Gastroesophageal sphincter (tissue), 4 donors: Measurements from ENCODE around the gene KIF16B. TPM values are rescaled to one million over a fixed set of nuclear protein-coding genes. Genes with fewer than 3 reads are reported as not detected.

Experiments used
- ATAC-seq: fragments of 150-250 bp; one replicate; pipeline ENCODE4 v1.9.1; 2016; ENCODE audit warnings: mild to moderate bottlenecking, moderate library complexity
- H3K27ac ChIP-seq, 4 donors: fragments of 200-600 bp; sonication (generic) in 3 of 4; 1 replicate in 3 of 4; 2 replicates in 1 of 4; pipeline ENCODE4 v1.5.1; 2016 to 2019
- H3K27me3 ChIP-seq: fragments of 200-600 bp; sonication (generic); one replicate; pipeline ENCODE4 v1.5.1; 2019
- H3K36me3 ChIP-seq, 2 donors: fragments of 200-600 bp; sonication (generic); one replicate each; pipeline ENCODE4 v1.5.1; 2019; ENCODE audit warnings: control low read depth in 1 of 2
- H3K4me1 ChIP-seq, 3 donors: fragments of 200-600 bp; sonication (generic); 1 replicate in 2 of 3; 2 replicates in 1 of 3; pipeline ENCODE4 v1.5.1; 2016 to 2019; ENCODE audit warnings: control low read depth in 2 of 3
- H3K4me3 ChIP-seq, 2 donors: fragments of 200-600 bp; sonication (generic); one replicate each; pipeline ENCODE4 v1.5.1; 2019; ENCODE audit warnings: mild to moderate bottlenecking in 1 of 2, moderate library complexity in 1 of 2
- H3K9me3 ChIP-seq, 3 donors: fragments of 200-600 bp; sonication (generic); one replicate each; pipeline ENCODE4 v1.5.1; 2017 to 2019; ENCODE audit warnings: control low read depth in 2 of 3
- EP300 ChIP-seq: sonication (generic); formaldehyde crosslinking; IDR thresholded peaks from one replicate; pipeline ENCODE4 v1.6.1; 2017; ENCODE audit warnings: antibody characterized with exemption, mild to moderate bottlenecking
- POLR2A ChIP-seq, 2 donors: fragments of 450-650 bp; IDR thresholded peaks; one replicate each; pipeline ENCODE4 v1.6.1; 2017; ENCODE audit warnings: antibody characterized with exemption in 2 of 2, mild to moderate bottlenecking in 2 of 2, moderate library complexity in 1 of 2
- POLR2AphosphoS5 ChIP-seq: sonication (generic); formaldehyde crosslinking; IDR thresholded peaks from one replicate; pipeline ENCODE4 v1.6.1; 2017; ENCODE audit warnings: antibody characterized with exemption
- WGBS, 2 donors: methylation state at CpG; one replicate each; pipeline ENCODE4 v1.1.5; 2018; ENCODE audit warnings: low coverage in 1 of 2; 5-methylcytosine and 5-hydroxymethylcytosine counted together
- total RNA-seq, 4 donors: library from RNA; depleted of rRNA; stranded (reverse); fragments of >200 nt; gene quantifications; one replicate each; pipeline ENCODE4 v1.1.0, GENCODE V29; 2016
- TF ChIP-seq, protein P1 (sequence below), 4 experiments: fragments of 200-600 bp in 2 of 4; fragments of 450-650 bp in 2 of 4; sonication (generic) in 1 of 4; IDR thresholded peaks; one replicate each; pipeline ENCODE4 v1.5.1; 2017 to 2019; ENCODE audit warnings: antibody characterized with exemption in 4 of 4, mild to moderate bottlenecking in 2 of 4, moderate library complexity in 2 of 4

KIF16B gene
- total RNA-seq, 4 donors from 2014 or later: 15.9 to 26.6 (median 22.2) TPM

GRCh38 chr20:16542477-16542876 lies 30.8 kb downstream of the KIF16B start:
- 92 to 94% methylated on average over 4 of the region's 4 CpGs for WGBS, 2 donors
- no peaks in the 10 kb centered on the region for H3K9me3 ChIP-seq
- peaks cover 0 to 21% (median 0%) of the 10 kb centered on the region in 3 donors for H3K4me1 ChIP-seq
- no peak for ATAC-seq
- no peak overlapping the region for H3K27ac ChIP-seq
- no peaks in the 10 kb centered on the region for H3K27me3 ChIP-seq
- TF ChIP-seq, protein P1, sequence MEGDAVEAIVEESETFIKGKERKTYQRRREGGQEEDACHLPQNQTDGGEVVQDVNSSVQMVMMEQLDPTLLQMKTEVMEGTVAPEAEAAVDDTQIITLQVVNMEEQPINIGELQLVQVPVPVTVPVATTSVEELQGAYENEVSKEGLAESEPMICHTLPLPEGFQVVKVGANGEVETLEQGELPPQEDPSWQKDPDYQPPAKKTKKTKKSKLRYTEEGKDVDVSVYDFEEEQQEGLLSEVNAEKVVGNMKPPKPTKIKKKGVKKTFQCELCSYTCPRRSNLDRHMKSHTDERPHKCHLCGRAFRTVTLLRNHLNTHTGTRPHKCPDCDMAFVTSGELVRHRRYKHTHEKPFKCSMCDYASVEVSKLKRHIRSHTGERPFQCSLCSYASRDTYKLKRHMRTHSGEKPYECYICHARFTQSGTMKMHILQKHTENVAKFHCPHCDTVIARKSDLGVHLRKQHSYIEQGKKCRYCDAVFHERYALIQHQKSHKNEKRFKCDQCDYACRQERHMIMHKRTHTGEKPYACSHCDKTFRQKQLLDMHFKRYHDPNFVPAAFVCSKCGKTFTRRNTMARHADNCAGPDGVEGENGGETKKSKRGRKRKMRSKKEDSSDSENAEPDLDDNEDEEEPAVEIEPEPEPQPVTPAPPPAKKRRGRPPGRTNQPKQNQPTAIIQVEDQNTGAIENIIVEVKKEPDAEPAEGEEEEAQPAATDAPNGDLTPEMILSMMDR (IDR thresholded peaks at IDR 0.05): no peak
- TF ChIP-seq POLR2AphosphoS5 (no peak), POLR2A (IDR thresholded peaks at IDR 0.05) (no peak), EP300 (no peak)
- no peak overlapping the region for H3K4me3 ChIP-seq
- no peaks in the 10 kb centered on the region for H3K36me3 ChIP-seq

DNA sequence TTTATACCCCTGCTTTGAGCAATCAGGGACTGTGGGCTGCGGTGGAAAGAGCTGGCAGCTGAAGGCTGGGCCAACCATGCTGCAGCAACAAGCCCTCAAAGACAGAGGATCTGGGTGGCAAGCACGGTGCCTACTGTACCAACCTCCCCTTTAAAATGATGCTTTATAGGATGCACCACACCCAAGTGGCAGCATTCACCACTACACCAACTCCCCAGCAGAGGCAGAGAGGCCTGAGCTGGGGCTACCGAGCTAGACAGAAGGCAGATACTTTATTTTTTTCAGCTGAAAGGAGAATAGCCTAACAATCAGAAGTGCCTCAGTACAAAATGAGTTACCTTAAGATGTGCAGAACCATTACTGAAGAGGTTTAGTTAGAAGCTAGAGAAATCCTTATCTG lies 31.4 kb downstream of the KIF16B start:
- no peak for TF ChIP-seq POLR2A (IDR thresholded peaks at IDR 0.05)
- TF ChIP-seq, protein P1 (IDR thresholded peaks at IDR 0.05): no peak
- no peak for TF ChIP-seq POLR2AphosphoS5
- no peak for TF ChIP-seq EP300
- H3K4me3 ChIP-seq: no peak overlapping the region
- no peaks in the 10 kb centered on the region for H3K27me3 ChIP-seq
- H3K27ac ChIP-seq: no peak overlapping the region
- peaks cover 0 to 21% (median 0%) of the 10 kb centered on the region in 3 donors for H3K4me1 ChIP-seq
- WGBS, 2 donors: 71% methylated on average over 1 of the region's 3 CpGs; no CpG with 5 or more reads in 1 of the 2 donors
- no peak for ATAC-seq
- no peaks in the 10 kb centered on the region for H3K36me3 ChIP-seq
- H3K9me3 ChIP-seq: no peaks in the 10 kb centered on the region

DNA sequence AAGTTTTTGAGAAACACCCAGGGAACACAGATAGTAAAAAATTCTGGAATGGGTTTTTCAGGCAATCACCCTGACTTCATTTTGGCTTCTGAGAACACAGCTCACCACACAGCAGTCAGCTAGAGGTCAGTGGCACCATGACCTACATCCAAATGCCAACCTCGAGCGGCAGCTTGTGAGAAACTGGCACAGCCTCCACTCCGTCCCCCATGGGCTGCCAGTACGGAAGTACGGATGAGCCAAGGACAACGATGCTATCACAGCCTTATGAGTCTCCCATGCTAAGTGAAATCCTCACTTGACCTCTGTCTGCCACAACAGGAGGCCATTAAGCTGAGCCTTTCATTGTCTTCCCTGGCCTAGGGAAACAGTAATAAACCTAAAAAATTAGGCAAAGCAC lies 32.0 kb downstream of the KIF16B start:
- Histone ChIP-seq H3K4me1 (peaks cover 0 to 21% (median 0%) of the 10 kb centered on the region in 3 donors), H3K9me3 (no peaks in the 10 kb centered on the region), H3K27me3 (no peaks in the 10 kb centered on the region), H3K27ac (no peak overlapping the region), H3K36me3 (no peaks in the 10 kb centered on the region), H3K4me3 (no peak overlapping the region)
- no peak for ATAC-seq
- TF ChIP-seq POLR2A (IDR thresholded peaks at IDR 0.05) (no peak), POLR2AphosphoS5 (no peak)
- TF ChIP-seq, protein P1 (IDR thresholded peaks at IDR 0.05): no peak
- 67 to 100% methylated on average over 1 to 3 of the region's 6 CpGs for WGBS, 2 donors

DNA sequence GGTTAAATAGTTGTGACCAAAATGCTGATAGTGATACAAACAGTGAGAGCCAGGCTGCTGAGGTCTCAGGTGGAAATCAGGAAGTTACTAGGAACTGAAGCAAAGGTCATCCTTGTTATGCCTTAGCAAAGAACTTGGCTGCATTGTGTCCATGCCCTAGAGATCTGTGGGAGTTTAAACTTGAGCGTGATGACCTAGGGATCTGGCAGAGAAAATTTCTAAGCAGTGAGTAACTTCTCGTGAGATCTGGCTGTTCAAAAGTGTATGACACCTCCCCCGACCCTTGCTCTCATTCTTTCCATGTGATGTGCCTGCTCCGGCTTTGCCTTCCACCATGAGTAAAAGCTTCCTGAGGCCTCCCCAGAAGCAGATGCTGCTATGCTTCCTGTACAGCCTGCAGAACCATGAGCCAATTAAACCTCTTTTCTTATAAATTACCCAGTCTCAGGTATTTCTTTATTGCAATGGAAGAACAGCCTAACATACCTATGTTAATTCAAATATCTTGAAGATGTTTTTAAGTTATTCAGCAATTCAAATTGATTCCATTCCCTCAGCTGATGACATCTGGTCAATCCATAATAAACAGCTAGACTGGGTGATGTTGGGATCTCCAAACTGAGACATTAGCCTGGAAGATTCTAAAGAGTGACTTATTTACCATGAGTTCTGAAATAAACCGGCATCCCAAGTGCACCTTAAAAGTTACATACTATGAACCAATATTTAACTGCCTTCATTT lies 33.8 kb downstream of the KIF16B start:
- H3K27ac ChIP-seq: no peak overlapping the region
- H3K9me3 ChIP-seq: no peaks in the 10 kb centered on the region
- H3K4me1 ChIP-seq: peaks cover 0 to 21% (median 0%) of the 10 kb centered on the region in 3 donors

GRCh38 chr20:16538779-16539178 lies 34.5 kb downstream of the KIF16B start:
- no peaks in the 10 kb centered on the region for H3K36me3 ChIP-seq
- H3K4me1 ChIP-seq: peaks cover 0 to 21% (median 0%) of the 10 kb centered on the region in 3 donors
- no peak overlapping the region for H3K4me3 ChIP-seq
- H3K27ac ChIP-seq: no peak overlapping the region
- H3K27me3 ChIP-seq: no peaks in the 10 kb centered on the region
- 79 to 100% methylated on average over 1 to 3 of the region's 4 CpGs for WGBS, 2 donors
- no peaks in the 10 kb centered on the region for H3K9me3 ChIP-seq
- no peak for ATAC-seq
- TF ChIP-seq, protein P1 (IDR thresholded peaks at IDR 0.05): no peak
- no peak for TF ChIP-seq POLR2AphosphoS5

More for the DNA sequence above, 33.8 kb downstream of the KIF16B start:
- H3K36me3 ChIP-seq: no peaks in the 10 kb centered on the region
- no peak for TF ChIP-seq POLR2AphosphoS5
- H3K4me3 ChIP-seq: no peak overlapping the region
- no peaks in the 10 kb centered on the region for H3K27me3 ChIP-seq
- 68 to 81% methylated on average over 5 of the region's 5 CpGs for WGBS, 2 donors
- no peak for ATAC-seq
